ENCODE results near the gene LDLRAD4.

Gene LDLRAD4

GRCh38 chr18:13455960-13456481, 237.5 kb downstream of the LDLRAD4 start:
- H3K27ac ChIP-seq: no peak overlapping the region
- no peak for TF ChIP-seq CTCF (conservative IDR thresholded peaks at IDR 0.05)
- no peak for TF ChIP-seq ZFX (IDR thresholded peaks at IDR 0.05)

GRCh38 chr18:13456736-13457271, 238.2 kb downstream of the LDLRAD4 start:
- no peak overlapping the region for H3K27ac ChIP-seq
- no peak for TF ChIP-seq CTCF (conservative IDR thresholded peaks at IDR 0.05)
- no peak for TF ChIP-seq ZFX (IDR thresholded peaks at IDR 0.05)

GRCh38 chr18:13457327-13457726, 238.8 kb downstream of the LDLRAD4 start:
- H3K27ac ChIP-seq: no peak overlapping the region
- TF ChIP-seq CTCF (conservative IDR thresholded peaks at IDR 0.05) (no peak), ZFX (IDR thresholded peaks at IDR 0.05) (no peak)

GRCh38 chr18:13460946-13461345, 242.4 kb downstream of the LDLRAD4 start:
- no peak overlapping the region; the same call in 1 of the 2 replicates for H3K27ac ChIP-seq
- TF ChIP-seq CTCF (conservative IDR thresholded peaks at IDR 0.05): no peak
- no peak for TF ChIP-seq ZFX (IDR thresholded peaks at IDR 0.05)

- TF ChIP-seq ZFX (IDR thresholded peaks at IDR 0.05) (no peak), CTCF (conservative IDR thresholded peaks at IDR 0.05) (no peak)
- H3K27ac ChIP-seq: no peak overlapping the region
Observed at GRCh38 chr18:13461469-13461868, 242.9 kb downstream of the LDLRAD4 start.

GRCh38 chr18:13461936-13462335, 243.4 kb downstream of the LDLRAD4 start:
- H3K27ac ChIP-seq: no peak overlapping the region
- no peak for TF ChIP-seq ZFX (IDR thresholded peaks at IDR 0.05)
- TF ChIP-seq CTCF (conservative IDR thresholded peaks at IDR 0.05): no peak

GRCh38 chr18:13462686-13463085, 244.1 kb downstream of the LDLRAD4 start:
- H3K27ac ChIP-seq: no peak overlapping the region
- no peak for TF ChIP-seq CTCF (conservative IDR thresholded peaks at IDR 0.05)
- no peak for TF ChIP-seq ZFX (IDR thresholded peaks at IDR 0.05)
